ENCODE results near the gene MAP1B.
A peak's percentile ranks its signal among the peaks of the same experiment; 100 is the strongest.

MAP1B gene

DNA sequence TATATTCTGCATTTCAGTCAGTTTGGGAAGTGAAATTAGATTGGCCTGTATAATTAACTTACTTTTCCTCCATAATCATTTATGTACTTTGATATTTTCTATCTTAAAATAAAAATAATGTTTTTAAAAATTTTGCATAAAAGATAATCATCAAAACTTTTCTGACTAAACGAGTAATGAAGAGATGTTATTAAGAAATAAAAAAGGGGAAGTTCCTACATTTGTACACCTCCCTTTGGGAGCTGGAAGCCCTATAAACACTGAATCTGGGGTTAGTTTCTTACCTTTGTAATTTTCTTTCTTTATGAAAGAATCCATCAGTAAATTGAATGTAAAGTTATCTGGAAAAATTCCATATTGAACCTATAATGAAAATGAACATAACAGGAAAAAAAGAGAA, 126.6 kb downstream of the MAP1B start:
- TF ChIP-seq POLR2A (IDR thresholded peaks at IDR 0.05; ENCODE audit: low read depth, low read length): no peak
- FAIRE-seq: no peak

DNA sequence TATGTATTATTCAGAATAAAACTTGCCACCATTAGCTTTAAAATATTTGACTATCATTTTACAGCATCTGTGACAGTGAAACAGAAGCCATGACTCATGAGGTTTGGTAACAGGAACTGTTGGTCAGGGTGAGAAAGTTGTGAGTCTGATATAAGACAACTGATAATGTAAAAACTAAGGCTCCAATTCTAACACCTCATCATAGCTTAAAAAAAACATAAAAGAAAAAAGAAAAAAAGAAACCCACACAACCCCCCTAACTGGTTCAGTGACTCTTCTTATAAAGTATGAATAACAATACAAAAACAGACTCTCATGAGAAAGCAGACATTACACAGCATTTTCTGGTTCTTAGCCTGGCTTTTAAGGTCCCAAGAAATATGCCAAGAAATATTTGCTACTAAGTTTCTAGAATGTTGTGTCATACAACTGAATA, 127.0 kb downstream of the MAP1B start:
- FAIRE-seq: peak; percentile 69
- DNase-seq (ENCODE audit: insufficient read length, low spot score): peak; percentile 24
- TF ChIP-seq POLR2A (IDR thresholded peaks at IDR 0.05; ENCODE audit: low read depth, low read length): no peak

More for the DNA sequence above, 126.6 kb downstream of the MAP1B start:
- DNase-seq (ENCODE audit: insufficient read length, low spot score): no peak

DNA sequence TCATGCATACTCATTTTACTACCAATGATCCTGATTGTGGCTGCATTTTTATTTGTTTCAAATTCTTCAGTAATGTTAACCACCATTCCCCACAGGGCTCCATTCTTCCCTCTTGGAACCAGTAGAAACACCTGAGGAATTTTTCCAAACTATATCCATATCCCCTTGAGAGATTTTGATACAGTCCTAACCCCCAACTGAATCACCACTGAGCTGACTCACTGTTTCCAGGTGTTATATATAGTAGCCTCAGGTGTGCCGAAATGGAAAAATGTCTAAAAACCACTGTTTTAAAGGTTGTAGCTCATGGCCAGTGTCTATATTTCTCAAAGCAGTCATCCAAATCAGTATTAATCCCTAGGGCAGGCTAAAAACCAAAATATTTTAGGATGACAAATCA, 127.6 kb downstream of the MAP1B start:
- FAIRE-seq (no peak), DNase-seq (ENCODE audit: insufficient read length, low spot score) (no peak)
- TF ChIP-seq POLR2A (IDR thresholded peaks at IDR 0.05; ENCODE audit: low read depth, low read length): no peak

- peak; percentile 6 for FAIRE-seq
- no peak for TF ChIP-seq POLR2A (IDR thresholded peaks at IDR 0.05; ENCODE audit: low read depth, low read length)
- no peak for DNase-seq (ENCODE audit: insufficient read length, low spot score)
Observed at GRCh38 chr5:72235725-72236124, 128.4 kb downstream of the MAP1B start.

- FAIRE-seq: no peak
- DNase-seq (ENCODE audit: insufficient read length, low spot score): no peak
- TF ChIP-seq POLR2A (IDR thresholded peaks at IDR 0.05; ENCODE audit: low read depth, low read length): no peak
Observed at GRCh38 chr5:72237415-72237814, 130.1 kb downstream of the MAP1B start.

GRCh38 chr5:72237879-72238278, 130.6 kb downstream of the MAP1B start:
- no peak for TF ChIP-seq POLR2A (IDR thresholded peaks at IDR 0.05; ENCODE audit: low read depth, low read length)
- FAIRE-seq (no peak), DNase-seq (ENCODE audit: insufficient read length, low spot score) (no peak)

DNA sequence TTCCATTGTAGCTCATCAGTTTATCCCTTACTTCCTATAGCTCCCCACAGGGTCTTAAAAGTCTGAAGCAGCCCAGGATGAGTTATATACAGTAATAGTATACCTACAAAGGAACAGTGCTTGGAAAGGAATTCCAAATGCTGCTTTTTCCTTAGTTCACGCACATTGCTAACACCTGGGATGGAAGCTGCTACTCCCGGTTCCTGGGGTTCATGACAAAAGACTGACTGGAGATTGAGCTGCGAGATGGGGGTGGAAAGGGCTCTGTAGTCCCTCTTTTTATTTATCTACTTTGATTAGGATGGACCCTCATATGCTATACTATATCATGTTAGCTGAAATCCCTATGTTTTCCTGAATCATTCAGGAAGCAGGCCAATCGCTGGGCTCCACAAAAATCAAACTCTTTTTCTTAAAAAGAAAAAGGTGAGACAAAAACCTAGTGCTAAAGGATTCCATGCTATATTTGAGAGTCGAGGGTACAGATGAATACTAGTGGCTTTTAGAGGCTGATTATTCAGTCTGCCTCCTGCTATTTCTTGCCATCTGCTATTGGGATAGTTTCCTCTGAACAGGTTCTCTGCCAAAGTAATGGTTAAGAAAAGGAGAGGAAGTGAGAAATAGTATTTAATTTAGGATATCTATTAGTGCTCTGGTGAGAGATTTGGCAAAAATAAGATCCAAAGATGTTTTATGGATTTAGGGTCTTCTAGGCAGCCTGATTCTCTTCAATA, 131.6 kb downstream of the MAP1B start:
- TF ChIP-seq POLR2A (IDR thresholded peaks at IDR 0.05; ENCODE audit: low read depth, low read length): no peak
- no peak for FAIRE-seq
- no peak for DNase-seq (ENCODE audit: insufficient read length, low spot score)

- no peak for FAIRE-seq
- DNase-seq (ENCODE audit: insufficient read length, low spot score): no peak
- no peak for TF ChIP-seq POLR2A (IDR thresholded peaks at IDR 0.05; ENCODE audit: low read depth, low read length)
Observed at GRCh38 chr5:72241346-72242003, 134.2 kb downstream of the MAP1B start.

- no peak for DNase-seq (ENCODE audit: insufficient read length, low spot score)
- no peak for TF ChIP-seq POLR2A (IDR thresholded peaks at IDR 0.05; ENCODE audit: low read depth, low read length)
- no peak for FAIRE-seq
Observed at GRCh38 chr5:72242796-72243475, 135.7 kb downstream of the MAP1B start.

DNA sequence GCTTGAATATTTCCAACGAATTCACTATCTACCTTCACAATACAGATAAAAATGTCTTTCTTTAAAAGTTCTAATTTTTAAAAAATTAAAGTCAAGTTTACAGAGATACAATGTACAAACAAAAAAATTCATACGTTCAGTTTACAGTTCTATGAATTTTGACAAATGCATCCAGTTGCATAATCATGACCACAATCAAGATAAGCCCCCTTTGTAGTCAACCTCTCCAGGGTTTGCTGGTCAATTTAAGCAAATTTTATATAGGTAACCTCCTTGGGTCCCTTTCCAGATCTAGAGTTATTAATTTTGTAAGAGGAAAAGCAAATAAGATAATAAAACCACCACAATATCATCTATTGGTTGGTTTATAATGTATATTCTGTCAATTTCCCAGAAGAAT, 136.4 kb downstream of the MAP1B start:
- DNase-seq (ENCODE audit: insufficient read length, low spot score): no peak
- no peak for FAIRE-seq
- no peak for TF ChIP-seq POLR2A (IDR thresholded peaks at IDR 0.05; ENCODE audit: low read depth, low read length)

DNA sequence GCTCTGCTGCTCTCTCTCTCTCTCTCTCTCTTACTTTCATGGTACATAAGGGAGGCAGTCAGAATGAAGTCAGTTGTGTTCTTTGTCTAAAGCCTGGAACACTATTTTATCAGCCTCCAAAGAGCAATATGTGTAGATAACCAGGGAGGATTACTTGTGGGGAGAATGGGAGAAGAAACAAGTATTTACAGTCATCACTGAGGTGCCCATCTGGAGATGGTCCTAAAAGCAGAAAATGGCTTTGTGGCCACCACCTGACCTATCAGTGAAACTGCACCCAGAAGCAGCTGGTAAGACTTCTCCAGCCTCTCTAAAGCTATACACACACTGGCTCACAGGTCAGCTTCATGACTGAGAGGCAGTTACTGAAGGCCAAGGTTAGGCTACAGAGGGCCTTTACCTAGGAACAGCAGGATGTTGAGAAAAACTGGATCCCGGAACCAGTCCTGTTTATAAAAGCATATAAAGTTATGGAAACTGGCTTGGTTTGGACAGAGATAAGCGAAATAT, 137.6 kb downstream of the MAP1B start:
- FAIRE-seq (peak; percentile 84), DNase-seq (ENCODE audit: insufficient read length, low spot score) (no peak)
- TF ChIP-seq POLR2A (IDR thresholded peaks at IDR 0.05; ENCODE audit: low read depth, low read length): no peak

DNA sequence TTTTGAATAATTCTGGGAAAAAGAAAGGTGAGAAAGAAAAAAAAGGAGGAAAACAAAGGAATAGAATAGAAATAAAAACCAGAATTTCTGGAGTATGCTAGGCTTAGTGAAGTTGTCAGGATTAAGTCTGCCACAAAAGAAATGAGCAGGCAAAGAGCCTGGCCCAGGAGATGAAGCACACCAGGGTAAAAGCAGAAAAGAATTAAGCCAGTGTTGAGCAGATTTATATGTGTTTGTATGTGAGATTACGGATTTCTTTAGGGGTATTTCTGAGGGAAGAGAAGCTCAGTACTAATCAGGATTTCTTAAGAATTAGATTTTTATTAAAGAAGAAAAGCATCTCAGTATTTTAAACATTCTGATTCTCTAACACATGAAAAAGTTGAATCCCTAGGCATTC, 138.3 kb downstream of the MAP1B start:
- DNase-seq (ENCODE audit: insufficient read length, low spot score) (no peak), FAIRE-seq (no peak)
- TF ChIP-seq POLR2A (IDR thresholded peaks at IDR 0.05; ENCODE audit: low read depth, low read length): no peak

DNA sequence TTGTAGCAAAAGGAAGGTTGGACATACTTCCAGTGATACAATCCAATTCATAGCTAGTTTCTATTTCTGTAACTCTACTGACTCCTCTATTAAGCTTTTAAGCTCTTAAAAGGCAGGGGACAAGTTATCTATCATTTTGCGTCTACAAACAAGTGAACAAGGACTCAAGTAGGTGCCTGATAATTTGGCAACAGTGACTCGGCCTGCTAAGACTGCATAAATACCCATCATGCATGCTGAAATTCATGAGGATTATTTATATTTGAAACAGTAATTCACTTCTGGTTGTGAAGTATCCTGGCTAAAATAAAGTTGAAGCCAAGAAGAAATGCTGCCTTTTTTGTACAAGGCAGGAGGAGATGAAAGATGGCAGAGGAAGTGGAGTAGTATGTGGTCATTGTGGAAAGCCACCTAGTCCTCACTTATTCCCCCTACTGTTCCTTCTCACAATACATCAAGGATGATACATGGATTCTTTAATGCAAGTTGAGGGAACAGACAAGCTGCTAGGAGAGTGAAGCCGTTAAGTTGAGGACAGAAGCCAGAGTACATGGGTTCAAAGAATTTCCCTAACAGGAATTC, 138.8 kb downstream of the MAP1B start:
- peak; percentile 43 for FAIRE-seq
- no peak for DNase-seq (ENCODE audit: insufficient read length, low spot score)
- TF ChIP-seq POLR2A (IDR thresholded peaks at IDR 0.05; ENCODE audit: low read depth, low read length): no peak

GRCh38 chr5:72246954-72247442, 139.7 kb downstream of the MAP1B start:
- FAIRE-seq (peak; percentile 66), DNase-seq (ENCODE audit: insufficient read length, low spot score) (no peak)
- no peak for TF ChIP-seq POLR2A (IDR thresholded peaks at IDR 0.05; ENCODE audit: low read depth, low read length)
